Endodermal cell (in vitro differentiated cells): Measurements from ENCODE around the gene NNAT. TPM values are rescaled to one million over a fixed set of nuclear protein-coding genes. Genes with fewer than 3 reads are reported as not detected.
"Not testable (repeated sequence)": the region's sequence is repeated elsewhere in the genome, so short reads cannot be mapped to it uniquely, and the experiment has no call there.

Experiments used
- DNase-seq: peaks from one replicate; pipeline ENCODE4 v3.0.0-alpha.2; 2017
- H3K27ac ChIP-seq: 2 replicates; pipeline ENCODE4 v1.5.1; 2013; ENCODE audit warnings: mild to moderate bottlenecking, low read depth, low read length, moderate library complexity
- H3K27me3 ChIP-seq: 2 replicates; pipeline ENCODE4 v1.6.1; 2013; ENCODE audit warnings: mild to moderate bottlenecking, low read length, moderate library complexity; ENCODE audit not compliant: insufficient read depth, control insufficient read depth, poor library complexity, severe bottlenecking
- H3K36me3 ChIP-seq: 2 replicates; pipeline ENCODE4 v1.7.0; 2013; ENCODE audit warnings: mild to moderate bottlenecking, low read length, moderate library complexity; ENCODE audit not compliant: control insufficient read depth, insufficient read depth
- H3K4me1 ChIP-seq: one replicate; pipeline ENCODE4 v1.7.0; 2013; ENCODE audit warnings: low read length; ENCODE audit not compliant: control insufficient read depth, insufficient read depth
- H3K4me3 ChIP-seq: 2 replicates; pipeline ENCODE4 v1.5.1; 2013; ENCODE audit warnings: mild to moderate bottlenecking, low read length, moderate library complexity
- H3K9ac ChIP-seq: 2 replicates; pipeline ENCODE4 v1.6.1; 2013; ENCODE audit warnings: mild to moderate bottlenecking, low read length, moderate library complexity; ENCODE audit not compliant: poor library complexity, severe bottlenecking; ENCODE audit errors: extremely low read depth
- H3K9me3 ChIP-seq: 2 replicates; pipeline ENCODE4 v1.6.1; 2013; ENCODE audit warnings: mild to moderate bottlenecking, low read length, moderate library complexity; ENCODE audit not compliant: control insufficient read depth
- H3K27ac Mint-ChIP-seq: 2 replicates; pipeline ENCODE4 v1.8.0; 2020; ENCODE audit warnings: mixed read lengths
- H3K27me3 Mint-ChIP-seq: 2 replicates; pipeline ENCODE4 v1.8.0; 2021; ENCODE audit warnings: mild to moderate bottlenecking, mixed read lengths; ENCODE audit not compliant: insufficient read depth
- H3K36me3 Mint-ChIP-seq: 2 replicates; pipeline ENCODE4 v1.8.0; 2020; ENCODE audit warnings: low read depth, mixed read lengths
- H3K4me1 Mint-ChIP-seq: 2 replicates; pipeline ENCODE4 v1.8.0; 2020; ENCODE audit warnings: mixed read lengths
- H3K4me3 Mint-ChIP-seq: 2 replicates; pipeline ENCODE4 v1.8.0; 2020; ENCODE audit warnings: mild to moderate bottlenecking, moderate library complexity, mixed read lengths
- H3K9me3 Mint-ChIP-seq: 2 replicates; pipeline ENCODE4 v1.8.0; 2020; ENCODE audit warnings: mild to moderate bottlenecking, mixed read lengths
- WGBS, 2 experiments: methylation state at CpG; one replicate each; pipeline versions ENCODE4 v1.1.5 to v1.1.7; 2013; ENCODE audit warnings: missing lambda C conversion rate in 2 of 2, mixed read lengths in 1 of 2; ENCODE audit not compliant: insufficient coverage in 1 of 2, insufficient read length in 1 of 2; 5-methylcytosine and 5-hydroxymethylcytosine counted together
- total RNA-seq, 2 donors: library from RNA; stranded (reverse); fragmentation: NEBNext Ultra II Directional in 1 of 2; extraction: Animal tissue kit (Norgen Biotek cat#: 25700) in 1 of 2; gene quantifications; 2 replicates in 1 of 2; 3 replicates in 1 of 2; pipeline ENCODE4 v1.2.1, GENCODE V29; 2021
- TF ChIP-seq, protein P1 (sequence below): fragments of 200-600 bp; sonication (generic); conservative IDR thresholded peaks from 2 replicates; pipeline ENCODE4 v1.5.0; 2021; ENCODE audit warnings: antibody characterized with exemption, mild to moderate bottlenecking

The NNAT gene
- total RNA-seq, 2 donors from 2014 or later, result 16.8 to 27.3 TPM

DNA sequence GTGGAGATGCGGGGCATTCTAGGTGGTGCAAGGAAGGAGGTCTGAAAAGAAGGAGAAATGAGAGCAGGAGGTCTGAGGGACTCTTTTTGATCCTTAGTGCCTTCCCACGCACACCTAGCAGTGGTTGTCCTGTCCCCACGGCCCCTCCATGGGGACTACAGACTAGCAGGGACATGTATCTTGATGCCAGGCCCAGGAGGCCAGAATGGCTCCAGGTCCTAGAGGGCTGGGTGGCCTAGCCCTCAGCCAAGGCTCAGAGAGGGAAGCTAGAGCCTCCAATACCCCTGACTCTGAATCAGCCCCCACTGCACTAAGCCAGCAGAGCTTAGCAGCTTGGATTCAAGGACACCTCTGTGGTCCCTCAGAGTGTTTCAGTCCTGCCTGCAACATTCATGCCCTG, 23.3 kb downstream of the NNAT start:
- WGBS, 2 experiments, result 83 to 87% methylated on average over 3 of the region's 3 CpGs
- Histone ChIP-seq H3K4me3 (no peak overlapping the region), H3K9ac (no peak overlapping the region), H3K4me1 (no peaks in the 10 kb centered on the region), H3K27me3 (no peaks in the 10 kb centered on the region), H3K36me3 (no peaks in the 10 kb centered on the region), H3K27ac (no peak overlapping the region), H3K9me3 (no peaks in the 10 kb centered on the region)
- peaks cover under 1% of the 10 kb centered on the region for H3K9me3 Mint-ChIP-seq
- peaks cover 3% of the 10 kb centered on the region for H3K4me1 Mint-ChIP-seq
- no peaks in the 10 kb centered on the region for H3K36me3 Mint-ChIP-seq
- DNase-seq, result no peak
- no peak overlapping the region for H3K4me3 Mint-ChIP-seq
- TF ChIP-seq, protein P1, sequence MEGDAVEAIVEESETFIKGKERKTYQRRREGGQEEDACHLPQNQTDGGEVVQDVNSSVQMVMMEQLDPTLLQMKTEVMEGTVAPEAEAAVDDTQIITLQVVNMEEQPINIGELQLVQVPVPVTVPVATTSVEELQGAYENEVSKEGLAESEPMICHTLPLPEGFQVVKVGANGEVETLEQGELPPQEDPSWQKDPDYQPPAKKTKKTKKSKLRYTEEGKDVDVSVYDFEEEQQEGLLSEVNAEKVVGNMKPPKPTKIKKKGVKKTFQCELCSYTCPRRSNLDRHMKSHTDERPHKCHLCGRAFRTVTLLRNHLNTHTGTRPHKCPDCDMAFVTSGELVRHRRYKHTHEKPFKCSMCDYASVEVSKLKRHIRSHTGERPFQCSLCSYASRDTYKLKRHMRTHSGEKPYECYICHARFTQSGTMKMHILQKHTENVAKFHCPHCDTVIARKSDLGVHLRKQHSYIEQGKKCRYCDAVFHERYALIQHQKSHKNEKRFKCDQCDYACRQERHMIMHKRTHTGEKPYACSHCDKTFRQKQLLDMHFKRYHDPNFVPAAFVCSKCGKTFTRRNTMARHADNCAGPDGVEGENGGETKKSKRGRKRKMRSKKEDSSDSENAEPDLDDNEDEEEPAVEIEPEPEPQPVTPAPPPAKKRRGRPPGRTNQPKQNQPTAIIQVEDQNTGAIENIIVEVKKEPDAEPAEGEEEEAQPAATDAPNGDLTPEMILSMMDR, result no peak
- H3K27me3 Mint-ChIP-seq, result peaks cover 2% of the 10 kb centered on the region
- H3K27ac Mint-ChIP-seq, result no peak overlapping the region

GRCh38 chr20:37545516-37545915, 24.5 kb downstream of the NNAT start:
- Mint-ChIP-seq H3K4me1 (peaks cover 2% of the 10 kb centered on the region), H3K36me3 (no peaks in the 10 kb centered on the region), H3K27me3 (peaks cover 2% of the 10 kb centered on the region), H3K9me3 (peaks cover 4% of the 10 kb centered on the region), H3K27ac (no peak overlapping the region), H3K4me3 (no peak overlapping the region)
- H3K4me3 ChIP-seq, result no peak overlapping the region
- no peaks in the 10 kb centered on the region for H3K36me3 ChIP-seq
- TF ChIP-seq, protein P1, result no peak
- 95% methylated on average over 1 of the region's 1 CpG; no CpG with 5 or more reads in 1 of the 2 experiments for WGBS, 2 experiments
- DNase-seq, result no peak
- H3K27ac ChIP-seq, result no peak overlapping the region
- no peaks in the 10 kb centered on the region for H3K4me1 ChIP-seq
- no peaks in the 10 kb centered on the region for H3K9me3 ChIP-seq
- no peak overlapping the region for H3K9ac ChIP-seq
- no peaks in the 10 kb centered on the region for H3K27me3 ChIP-seq

GRCh38 chr20:37547912-37548311, 26.9 kb downstream of the NNAT start:
- Mint-ChIP-seq H3K9me3 (peaks cover 4% of the 10 kb centered on the region), H3K36me3 (no peaks in the 10 kb centered on the region), H3K27me3 (peaks cover 2% of the 10 kb centered on the region), H3K4me1 (peaks cover 2% of the 10 kb centered on the region), H3K27ac (no peak overlapping the region), H3K4me3 (no peak overlapping the region)
- Histone ChIP-seq H3K9me3 (no peaks in the 10 kb centered on the region), H3K27me3 (no peaks in the 10 kb centered on the region), H3K36me3 (no peaks in the 10 kb centered on the region), H3K4me3 (no peak overlapping the region), H3K27ac (no peak overlapping the region), H3K4me1 (no peaks in the 10 kb centered on the region), H3K9ac (no peak overlapping the region)
- DNase-seq, result no peak
- TF ChIP-seq, protein P1, result no peak

GRCh38 chr20:37550101-37550920, 29.3 kb downstream of the NNAT start:
- H3K9me3 ChIP-seq, H3K4me3 ChIP-seq, H3K27me3 ChIP-seq, H3K36me3 Mint-ChIP-seq, H3K4me3 Mint-ChIP-seq, H3K27me3 Mint-ChIP-seq, H3K4me1 Mint-ChIP-seq, DNase-seq, H3K27ac ChIP-seq, H3K9me3 Mint-ChIP-seq, H3K36me3 ChIP-seq, H3K4me1 ChIP-seq, H3K9ac ChIP-seq: not testable (repeated sequence)
- H3K27ac Mint-ChIP-seq, result peak overlapping the region; percentile 79
- WGBS, 2 experiments, result 61 to 91% methylated on average over 5 to 12 of the region's 16 CpGs

DNA sequence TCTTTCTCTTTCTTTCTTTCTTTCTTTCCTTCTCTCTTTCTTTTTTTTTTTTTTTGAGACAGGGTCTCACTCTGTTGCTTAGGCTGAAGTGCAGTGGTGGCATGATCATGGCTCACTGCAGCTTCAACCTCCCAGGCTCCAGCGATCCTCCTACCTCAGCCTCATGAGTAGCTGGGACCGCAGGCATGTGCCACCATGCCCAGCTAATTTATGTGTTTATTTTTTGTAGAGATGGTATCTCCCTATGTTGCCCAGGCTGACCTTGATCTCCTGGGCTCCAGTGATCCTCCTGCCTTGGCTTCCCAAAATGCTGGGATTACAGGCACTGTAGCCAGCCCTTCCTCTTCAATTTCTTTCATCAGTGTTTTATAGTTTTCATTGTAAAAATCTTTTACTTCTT, 30.6 kb downstream of the NNAT start:
- not testable (repeated sequence) for H3K27ac Mint-ChIP-seq, H3K4me1 ChIP-seq, H3K9me3 ChIP-seq, H3K4me3 ChIP-seq, H3K36me3 ChIP-seq, H3K36me3 Mint-ChIP-seq, H3K27ac ChIP-seq, DNase-seq, H3K9me3 Mint-ChIP-seq, H3K27me3 ChIP-seq, H3K27me3 Mint-ChIP-seq, H3K4me1 Mint-ChIP-seq, H3K4me3 Mint-ChIP-seq, H3K9ac ChIP-seq
- WGBS, 2 experiments, result 97 to 100% methylated on average over 1 to 2 of the region's 2 CpGs
